BLaER1 (cell line): Measurements from ENCODE around the gene SRGAP2C.

Experiments
- H3K27ac ChIP-seq: shearing (Covaris generic); formaldehyde crosslinking; 2 replicates; pipeline ENCODE4 v1.8.1; 2022
- H3K27me3 ChIP-seq: shearing (Covaris generic); formaldehyde crosslinking; 2 replicates; pipeline ENCODE4 v1.8.1; 2022
- H3K36me3 ChIP-seq: shearing (Covaris generic); formaldehyde crosslinking; 2 replicates; pipeline ENCODE4 v1.8.1; 2022
- H3K4me1 ChIP-seq: shearing (Covaris generic); formaldehyde crosslinking; 2 replicates; pipeline ENCODE4 v1.8.1; 2022
- H3K4me2 ChIP-seq: shearing (Covaris generic); formaldehyde crosslinking; 2 replicates; pipeline ENCODE4 v1.8.1; 2022
- H3K4me3 ChIP-seq: shearing (Covaris generic); formaldehyde crosslinking; 2 replicates; pipeline ENCODE4 v1.8.1; 2022
- H3K9ac ChIP-seq: shearing (Covaris generic); formaldehyde crosslinking; 2 replicates; pipeline ENCODE4 v1.8.1; 2022
- H3K9me3 ChIP-seq: shearing (Covaris generic); formaldehyde crosslinking; 2 replicates; pipeline ENCODE4 v1.8.1; 2022
- H4K20me1 ChIP-seq: shearing (Covaris generic); formaldehyde crosslinking; 2 replicates; pipeline ENCODE4 v1.8.1; 2022
- Cebpa-rat ChIP-seq: shearing (Covaris generic); IDR thresholded peaks from 2 replicates; pipeline ENCODE4 v1.8.1; 2022

Gene SRGAP2C

DNA sequence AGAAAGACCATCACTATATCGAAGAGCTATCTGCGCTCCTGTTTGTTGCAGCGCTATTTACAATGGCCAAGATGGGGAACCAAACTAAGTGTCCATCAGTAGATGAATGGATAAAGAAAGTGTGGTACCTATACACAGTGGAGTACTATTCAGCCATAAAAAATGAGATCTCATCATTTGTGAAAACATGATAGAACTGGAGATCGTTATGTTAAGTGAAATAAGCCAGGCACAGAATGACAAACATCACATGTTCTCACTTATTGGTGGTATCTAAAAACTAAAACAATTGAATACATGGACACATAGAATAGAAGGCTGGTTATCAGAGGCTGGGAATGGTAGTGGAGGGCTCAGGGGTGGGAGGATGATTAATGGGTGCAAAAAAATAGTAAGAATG, 256.2 kb downstream of the SRGAP2C start:
- H3K36me3 ChIP-seq: no peaks in the 10 kb centered on the region
- no peak overlapping the region for H3K4me3 ChIP-seq
- H3K27ac ChIP-seq: no peak overlapping the region
- no peaks in the 10 kb centered on the region for H3K9me3 ChIP-seq
- H3K27me3 ChIP-seq: no peaks in the 10 kb centered on the region
- H3K4me1 ChIP-seq: no peaks in the 10 kb centered on the region
- H3K9ac ChIP-seq: no peak overlapping the region
- no peaks in the 10 kb centered on the region for H4K20me1 ChIP-seq
- TF ChIP-seq Cebpa-rat: no peak
- H3K4me2 ChIP-seq: no peak overlapping the region
